ENCODE results near the gene MITF.
A peak's percentile ranks its signal among the peaks of the same experiment; 100 is the strongest.

Gene MITF

DNA sequence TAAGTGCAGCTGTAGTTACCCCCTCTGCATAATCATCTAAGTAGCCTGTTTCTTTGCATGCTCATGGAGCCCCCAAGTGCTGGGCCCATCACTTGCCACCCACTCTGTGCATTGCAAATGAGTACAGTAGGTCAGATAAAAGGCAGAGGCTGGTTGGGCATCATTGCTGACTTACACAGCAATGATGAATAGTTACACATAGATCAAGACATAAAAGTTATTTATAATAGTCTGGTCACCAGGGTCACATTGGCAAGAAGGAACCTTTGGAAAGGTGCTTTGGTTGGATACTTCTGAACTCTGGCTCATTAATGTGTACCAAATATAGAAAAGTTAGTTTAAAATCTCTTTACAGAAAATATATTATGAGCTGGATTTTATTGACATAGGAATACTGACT, 111.6 kb downstream of the MITF start:
- TF ChIP-seq ZFX (IDR thresholded peaks at IDR 0.05; ENCODE audit: borderline replicate concordance) = no peak
- TF ChIP-seq, protein P1, sequence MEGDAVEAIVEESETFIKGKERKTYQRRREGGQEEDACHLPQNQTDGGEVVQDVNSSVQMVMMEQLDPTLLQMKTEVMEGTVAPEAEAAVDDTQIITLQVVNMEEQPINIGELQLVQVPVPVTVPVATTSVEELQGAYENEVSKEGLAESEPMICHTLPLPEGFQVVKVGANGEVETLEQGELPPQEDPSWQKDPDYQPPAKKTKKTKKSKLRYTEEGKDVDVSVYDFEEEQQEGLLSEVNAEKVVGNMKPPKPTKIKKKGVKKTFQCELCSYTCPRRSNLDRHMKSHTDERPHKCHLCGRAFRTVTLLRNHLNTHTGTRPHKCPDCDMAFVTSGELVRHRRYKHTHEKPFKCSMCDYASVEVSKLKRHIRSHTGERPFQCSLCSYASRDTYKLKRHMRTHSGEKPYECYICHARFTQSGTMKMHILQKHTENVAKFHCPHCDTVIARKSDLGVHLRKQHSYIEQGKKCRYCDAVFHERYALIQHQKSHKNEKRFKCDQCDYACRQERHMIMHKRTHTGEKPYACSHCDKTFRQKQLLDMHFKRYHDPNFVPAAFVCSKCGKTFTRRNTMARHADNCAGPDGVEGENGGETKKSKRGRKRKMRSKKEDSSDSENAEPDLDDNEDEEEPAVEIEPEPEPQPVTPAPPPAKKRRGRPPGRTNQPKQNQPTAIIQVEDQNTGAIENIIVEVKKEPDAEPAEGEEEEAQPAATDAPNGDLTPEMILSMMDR (IDR thresholded peaks at IDR 0.05) = no peak
- H3K27ac ChIP-seq = no peak overlapping the region

- H3K27ac ChIP-seq = no peak overlapping the region
- TF ChIP-seq, protein P1 (IDR thresholded peaks at IDR 0.05) = no peak
- no peak for TF ChIP-seq ZFX (IDR thresholded peaks at IDR 0.05; ENCODE audit: borderline replicate concordance)
These were observed 113.8 kb downstream of the MITF start for GRCh38 chr3:69853027-69853426.

GRCh38 chr3:69855436-69856162, 116.3 kb downstream of the MITF start:
- H3K27ac ChIP-seq = no peak overlapping the region
- TF ChIP-seq, protein P1 (IDR thresholded peaks at IDR 0.05) = peak; percentile 62
- TF ChIP-seq ZFX (IDR thresholded peaks at IDR 0.05; ENCODE audit: borderline replicate concordance) = no peak

- no peak overlapping the region for H3K27ac ChIP-seq
- TF ChIP-seq, protein P1 (IDR thresholded peaks at IDR 0.05) = no peak
- no peak for TF ChIP-seq ZFX (IDR thresholded peaks at IDR 0.05; ENCODE audit: borderline replicate concordance)
These were observed 117.9 kb downstream of the MITF start for GRCh38 chr3:69856965-69857705.

DNA sequence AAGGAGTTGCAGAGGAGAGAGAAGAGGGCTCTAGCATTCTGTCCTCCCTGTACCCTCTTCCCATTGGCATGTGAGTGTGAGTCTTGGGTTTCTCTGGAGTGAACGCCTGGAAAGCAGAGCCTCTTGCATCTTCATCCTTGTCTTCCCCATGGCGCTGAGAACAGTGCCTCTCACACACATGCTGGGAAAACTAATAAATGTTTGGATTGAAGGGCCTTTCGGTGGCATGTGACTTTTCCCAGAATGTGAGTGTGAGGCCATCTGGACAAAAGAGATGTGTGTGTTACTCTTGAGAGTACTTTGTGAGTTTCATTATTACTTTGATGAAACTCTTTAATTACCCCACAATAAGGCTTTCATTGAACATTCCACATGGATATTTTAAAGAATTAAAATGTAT, 122.3 kb downstream of the MITF start:
- TF ChIP-seq ZFX (IDR thresholded peaks at IDR 0.05; ENCODE audit: borderline replicate concordance) = no peak
- TF ChIP-seq, protein P1 (IDR thresholded peaks at IDR 0.05) = no peak
- no peak overlapping the region for H3K27ac ChIP-seq

DNA sequence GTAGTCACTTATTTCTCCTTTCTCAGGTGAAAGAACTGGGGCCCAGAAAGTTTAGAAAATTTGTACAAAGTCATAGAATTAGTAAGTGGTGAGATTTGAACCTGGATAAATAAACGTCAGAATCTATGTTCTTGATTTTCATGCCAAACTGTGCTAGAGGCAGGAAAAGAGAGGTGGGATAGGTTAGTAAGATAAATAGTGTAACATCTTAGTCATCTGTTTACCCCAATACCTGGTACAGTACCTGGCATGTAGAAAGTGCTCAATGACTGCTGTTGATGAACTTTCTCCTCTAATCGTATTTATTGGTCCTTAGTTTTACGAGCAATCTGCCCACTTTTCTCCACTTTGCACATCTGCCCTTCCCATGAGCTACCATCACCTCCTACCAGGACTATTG, 124.9 kb downstream of the MITF start:
- no peak for TF ChIP-seq ZFX (IDR thresholded peaks at IDR 0.05; ENCODE audit: borderline replicate concordance)
- TF ChIP-seq, protein P1 (IDR thresholded peaks at IDR 0.05) = no peak
- no peak overlapping the region for H3K27ac ChIP-seq

GRCh38 chr3:69864766-69865165, 125.5 kb downstream of the MITF start:
- H3K27ac ChIP-seq = no peak overlapping the region
- TF ChIP-seq, protein P1 (IDR thresholded peaks at IDR 0.05) = no peak
